Measurements from ENCODE around the gene GABRB2.

Gene GABRB2

GRCh38 chr5:161546470-161547301, at the start of gene GABRB2:
TSS of gene GABRB2 (minus strand) at chr5:161546725. CDS start at chr5:161546643, 82 bp downstream.
- no peak for TF ChIP-seq CTCF (IDR thresholded peaks at IDR 0.05; ENCODE audit: low read depth, low read length)
- peak; percentile 37 to 54 for DNase-seq (ENCODE audit: low read depth in 2 of 2)
- H3K4me3 ChIP-seq (replicated peaks in 1 of 2; ENCODE audit: low read depth in 2 of 2, low read length in 2 of 2), result peak within 1 kb of the TSS; percentile 35 to 45

- no peak for TF ChIP-seq CTCF (IDR thresholded peaks at IDR 0.05; ENCODE audit: low read depth, low read length)
- DNase-seq (ENCODE audit: low read depth in 2 of 2), result no peak
Measured at GRCh38 chr5:161585798-161586197, 39.3 kb upstream of the GABRB2 start.

GRCh38 chr5:161580621-161581020, 34.1 kb upstream of the GABRB2 start:
- no peak for TF ChIP-seq CTCF (IDR thresholded peaks at IDR 0.05; ENCODE audit: low read depth, low read length)
- no peak for DNase-seq (ENCODE audit: low read depth in 2 of 2)
- H3K4me3 ChIP-seq (replicated peaks in 1 of 2; ENCODE audit: low read depth in 2 of 2, low read length in 2 of 2), result no peak overlapping the region

More at GRCh38 chr5:161585798-161586197, 39.3 kb upstream of the GABRB2 start:
- H3K4me3 ChIP-seq (replicated peaks in 1 of 2; ENCODE audit: low read depth in 2 of 2, low read length in 2 of 2), result no peak overlapping the region

GRCh38 chr5:161572914-161573313, 26.4 kb upstream of the GABRB2 start:
- H3K4me3 ChIP-seq (replicated peaks in 1 of 2; ENCODE audit: low read depth in 2 of 2, low read length in 2 of 2), result no peak overlapping the region
- DNase-seq (ENCODE audit: low read depth in 2 of 2), result no peak
- no peak for TF ChIP-seq CTCF (IDR thresholded peaks at IDR 0.05; ENCODE audit: low read depth, low read length)

- H3K4me3 ChIP-seq (replicated peaks in 1 of 2; ENCODE audit: low read depth in 2 of 2, low read length in 2 of 2), result no peak overlapping the region
- no peak for DNase-seq (ENCODE audit: low read depth in 2 of 2)
- no peak for TF ChIP-seq CTCF (IDR thresholded peaks at IDR 0.05; ENCODE audit: low read depth, low read length)
Measured at GRCh38 chr5:161566081-161566480, 19.6 kb upstream of the GABRB2 start.

- no peak for TF ChIP-seq CTCF (IDR thresholded peaks at IDR 0.05; ENCODE audit: low read depth, low read length)
- no peak for DNase-seq (ENCODE audit: low read depth in 2 of 2)
Measured at GRCh38 chr5:161562446-161562845, 15.9 kb upstream of the GABRB2 start.

More at GRCh38 chr5:161562446-161562845, 15.9 kb upstream of the GABRB2 start:
- H3K4me3 ChIP-seq (replicated peaks in 1 of 2; ENCODE audit: low read depth in 2 of 2, low read length in 2 of 2), result no peak overlapping the region

All from cardiac fibroblast (primary cell).